OCI-LY1 (cell line): Measurements from ENCODE around the gene CD40.

Experiments
- H2AFZ ChIP-seq: fragments of 200-600 bp; sonication (generic), shearing (Covaris generic); 2 replicates; pipeline ENCODE4 v1.6.0; 2014; ENCODE audit warnings: antibody characterized with exemption, mild to moderate bottlenecking, low read length
- H3F3A ChIP-seq: fragments of 200-600 bp; sonication (generic), shearing (Covaris generic); 2 replicates; pipeline ENCODE4 v1.6.0; 2014; ENCODE audit warnings: mild to moderate bottlenecking, antibody characterized with exemption, low read length, moderate library complexity; ENCODE audit not compliant: insufficient read depth
- H3K27ac ChIP-seq: fragments of 200-600 bp; sonication (generic); 2 replicates; pipeline ENCODE4 v1.5.1; 2014; ENCODE audit warnings: low read length, mixed run types, mild to moderate bottlenecking, low read depth; ENCODE audit not compliant: poor library complexity, severe bottlenecking
- H3K27me3 ChIP-seq: fragments of 200-600 bp; sonication (generic); 2 replicates; pipeline ENCODE4 v1.6.0; 2014; ENCODE audit warnings: antibody characterized with exemption, mild to moderate bottlenecking, low read length, moderate library complexity; ENCODE audit not compliant: insufficient read depth
- H3K36me3 ChIP-seq: fragments of 200-600 bp; sonication (generic); 2 replicates; pipeline ENCODE4 v1.6.1; 2014; ENCODE audit warnings: mild to moderate bottlenecking, antibody characterized with exemption, low read length, moderate library complexity, mixed read lengths; ENCODE audit not compliant: insufficient read depth
- H3K4me1 ChIP-seq: fragments of 200-600 bp; sonication (generic); 2 replicates; pipeline ENCODE4 v1.5.1; 2014; ENCODE audit warnings: mild to moderate bottlenecking, low read length, moderate library complexity; ENCODE audit not compliant: insufficient read depth, severe bottlenecking
- H3K4me2 ChIP-seq: fragments of 200-600 bp; sonication (generic), shearing (Covaris generic); 2 replicates; pipeline ENCODE4 v1.6.1; 2014; ENCODE audit warnings: low read length
- H3K4me3 ChIP-seq: fragments of 200-600 bp; sonication (generic); 2 replicates; pipeline ENCODE4 v1.5.1; 2014; ENCODE audit warnings: low read length, low read depth, mild to moderate bottlenecking, mixed read lengths; ENCODE audit not compliant: poor library complexity, severe bottlenecking
- H3K79me2 ChIP-seq: fragments of 200-600 bp; shearing (Covaris generic); 2 replicates; pipeline ENCODE4 v1.6.1; 2016; ENCODE audit warnings: mixed run types, low read length, mixed read lengths; ENCODE audit not compliant: insufficient read depth
- H3K9ac ChIP-seq: fragments of 200-600 bp; sonication (generic), shearing (Covaris generic); 2 replicates; pipeline ENCODE4 v1.6.1; 2014; ENCODE audit warnings: mild to moderate bottlenecking, low read length, mixed read lengths
- H3K9me2 ChIP-seq: fragments of 200-600 bp; sonication (generic), shearing (Covaris generic); 2 replicates; pipeline ENCODE4 v1.6.1; 2014; ENCODE audit warnings: low read depth, mild to moderate bottlenecking, low read length, mixed read lengths
- H3K9me3 ChIP-seq: fragments of 200-600 bp; shearing (Covaris generic); 2 replicates; pipeline ENCODE4 v1.6.1; 2014; ENCODE audit warnings: low read length, mixed read lengths
- H4K20me1 ChIP-seq: fragments of 200-600 bp; sonication (generic), shearing (Covaris generic); 2 replicates; pipeline ENCODE4 v1.6.0; 2016; ENCODE audit warnings: mild to moderate bottlenecking, low read length; ENCODE audit not compliant: insufficient read depth
- EZH2 ChIP-seq: fragments of 200-600 bp; sonication (generic), shearing (Covaris generic); IDR thresholded peaks from 2 replicates; pipeline ENCODE4 v1.8.0; 2017; ENCODE audit warnings: borderline replicate concordance, mixed run types, mild to moderate bottlenecking, antibody characterized with exemption, low read length, moderate library complexity, mixed read lengths
- TF ChIP-seq, protein P1 (sequence below): fragments of 200-600 bp; sonication (generic), shearing (Covaris generic); IDR thresholded peaks from 2 replicates; pipeline ENCODE4 v1.5.1; 2017; ENCODE audit warnings: mild to moderate bottlenecking, antibody characterized with exemption, low read length, moderate library complexity, mixed read lengths

Gene CD40

GRCh38 chr20:46150943-46151342 is 32.8 kb downstream of the CD40 start:
- TF ChIP-seq, protein P1, sequence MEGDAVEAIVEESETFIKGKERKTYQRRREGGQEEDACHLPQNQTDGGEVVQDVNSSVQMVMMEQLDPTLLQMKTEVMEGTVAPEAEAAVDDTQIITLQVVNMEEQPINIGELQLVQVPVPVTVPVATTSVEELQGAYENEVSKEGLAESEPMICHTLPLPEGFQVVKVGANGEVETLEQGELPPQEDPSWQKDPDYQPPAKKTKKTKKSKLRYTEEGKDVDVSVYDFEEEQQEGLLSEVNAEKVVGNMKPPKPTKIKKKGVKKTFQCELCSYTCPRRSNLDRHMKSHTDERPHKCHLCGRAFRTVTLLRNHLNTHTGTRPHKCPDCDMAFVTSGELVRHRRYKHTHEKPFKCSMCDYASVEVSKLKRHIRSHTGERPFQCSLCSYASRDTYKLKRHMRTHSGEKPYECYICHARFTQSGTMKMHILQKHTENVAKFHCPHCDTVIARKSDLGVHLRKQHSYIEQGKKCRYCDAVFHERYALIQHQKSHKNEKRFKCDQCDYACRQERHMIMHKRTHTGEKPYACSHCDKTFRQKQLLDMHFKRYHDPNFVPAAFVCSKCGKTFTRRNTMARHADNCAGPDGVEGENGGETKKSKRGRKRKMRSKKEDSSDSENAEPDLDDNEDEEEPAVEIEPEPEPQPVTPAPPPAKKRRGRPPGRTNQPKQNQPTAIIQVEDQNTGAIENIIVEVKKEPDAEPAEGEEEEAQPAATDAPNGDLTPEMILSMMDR = no peak
- TF ChIP-seq EZH2 = no peak
- no peaks in the 10 kb centered on the region for H3K79me2 ChIP-seq
- no peaks in the 10 kb centered on the region for H3K27me3 ChIP-seq
- no peaks in the 10 kb centered on the region for H3K9me2 ChIP-seq
- H3K9ac ChIP-seq = no peak overlapping the region
- H3K9me3 ChIP-seq = no peaks in the 10 kb centered on the region
- no peak overlapping the region for H3K4me2 ChIP-seq
- no peak overlapping the region for H2AFZ ChIP-seq
- H3K36me3 ChIP-seq = no peaks in the 10 kb centered on the region
- H3K27ac ChIP-seq = no peak overlapping the region
- no peaks in the 10 kb centered on the region for H3F3A ChIP-seq
- H3K4me3 ChIP-seq = no peak overlapping the region
- H3K4me1 ChIP-seq = no peaks in the 10 kb centered on the region
- H4K20me1 ChIP-seq = no peaks in the 10 kb centered on the region

DNA sequence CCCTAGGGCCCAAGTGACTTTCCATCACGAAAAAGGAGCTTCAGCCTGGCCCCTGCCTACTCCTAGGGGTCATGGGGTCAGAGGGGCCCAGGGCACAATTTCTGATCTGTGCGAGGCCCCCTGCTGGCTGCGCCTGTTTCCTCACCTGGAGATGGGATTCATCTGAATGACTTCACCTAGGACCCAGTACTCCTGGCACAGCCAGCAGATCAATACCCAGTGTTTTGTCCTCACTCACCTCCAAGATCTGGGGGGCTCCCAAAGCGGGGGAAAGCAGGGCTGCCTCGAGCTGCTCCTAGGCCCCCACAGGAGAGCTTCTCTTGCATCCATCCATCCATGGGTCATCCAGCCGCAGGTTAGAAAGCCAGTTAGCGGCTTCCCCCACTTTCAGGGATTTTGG is 33.8 kb downstream of the CD40 start:
- Histone ChIP-seq H3K36me3 (no peaks in the 10 kb centered on the region), H3K27me3 (no peaks in the 10 kb centered on the region), H3K79me2 (no peaks in the 10 kb centered on the region), H3K4me1 (no peaks in the 10 kb centered on the region), H3K9me2 (no peaks in the 10 kb centered on the region), H3K9me3 (no peaks in the 10 kb centered on the region), H3K9ac (no peak overlapping the region), H3K27ac (no peak overlapping the region), H3K4me3 (no peak overlapping the region), H2AFZ (no peak overlapping the region), H4K20me1 (no peaks in the 10 kb centered on the region), H3F3A (no peaks in the 10 kb centered on the region), H3K4me2 (no peak overlapping the region)
- TF ChIP-seq EZH2 = no peak
- TF ChIP-seq, protein P1 = peak; percentile 65

GRCh38 chr20:46152824-46153586 is 34.9 kb downstream of the CD40 start:
- H3K4me3 ChIP-seq = no peak overlapping the region
- no peaks in the 10 kb centered on the region for H3K4me1 ChIP-seq
- no peak overlapping the region for H3K27ac ChIP-seq
- H3K36me3 ChIP-seq = no peaks in the 10 kb centered on the region
- TF ChIP-seq, protein P1 = no peak
- no peak for TF ChIP-seq EZH2
- H3K9me3 ChIP-seq = no peaks in the 10 kb centered on the region
- H2AFZ ChIP-seq = no peak overlapping the region
- H3F3A ChIP-seq = no peaks in the 10 kb centered on the region
- no peaks in the 10 kb centered on the region for H4K20me1 ChIP-seq
- no peak overlapping the region for H3K4me2 ChIP-seq
- H3K9ac ChIP-seq = no peak overlapping the region
- peaks cover 3% of the 10 kb centered on the region; the same call in 1 of the 2 replicates for H3K27me3 ChIP-seq
- H3K79me2 ChIP-seq = no peaks in the 10 kb centered on the region
- no peaks in the 10 kb centered on the region for H3K9me2 ChIP-seq
